Hepatocyte (in vitro differentiated cells): ENCODE data around the gene HMGN5. TPM values are rescaled to one million over a fixed set of nuclear protein-coding genes. Genes with fewer than 3 reads are reported as not detected.

Experiments
- DNase-seq: peaks from one replicate; pipeline ENCODE4 v3.0.0-alpha.2; 2016; ENCODE audit warnings: low spot score
- H2AFZ ChIP-seq: fragments of 200-600 bp; sonication (generic); 2 replicates; pipeline ENCODE4 v1.6.0; 2016; ENCODE audit warnings: antibody characterized with exemption, mild to moderate bottlenecking
- H3K27ac ChIP-seq: fragments of 200-600 bp; sonication (generic); 2 replicates; pipeline ENCODE4 v1.5.1; 2016; ENCODE audit warnings: mild to moderate bottlenecking
- H3K27me3 ChIP-seq: fragments of 200-600 bp; sonication (generic); 2 replicates; pipeline ENCODE4 v1.6.1; 2016
- H3K36me3 ChIP-seq: fragments of 200-600 bp; sonication (generic); replicated peaks from 2 replicates; pipeline ENCODE4 v1.5.1; 2016; ENCODE audit warnings: low read depth; ENCODE audit not compliant: insufficient read depth
- H3K4me1 ChIP-seq: fragments of 200-600 bp; sonication (generic); 2 replicates; pipeline ENCODE4 v1.5.1; 2016; ENCODE audit warnings: mild to moderate bottlenecking, moderate library complexity; ENCODE audit not compliant: insufficient read depth
- H3K4me2 ChIP-seq: fragments of 200-600 bp; sonication (generic); 2 replicates; pipeline ENCODE4 v1.6.0; 2016
- H3K4me3 ChIP-seq: fragments of 200-600 bp; sonication (generic); 2 replicates; pipeline ENCODE4 v1.5.1; 2016; ENCODE audit warnings: mild to moderate bottlenecking
- H3K79me2 ChIP-seq: fragments of 200-600 bp; sonication (generic); 2 replicates; pipeline ENCODE4 v1.6.0; 2017; ENCODE audit warnings: mild to moderate bottlenecking
- H3K9me2 ChIP-seq: fragments of 200-600 bp; sonication (generic); replicated peaks from 2 replicates; pipeline ENCODE4 v1.6.0; 2017; ENCODE audit warnings: mild to moderate bottlenecking; ENCODE audit not compliant: insufficient read depth
- H3K9me3 ChIP-seq: fragments of 200-600 bp; sonication (generic); 2 replicates; pipeline ENCODE4 v1.5.1; 2016; ENCODE audit warnings: low read depth, mild to moderate bottlenecking
- H4K20me1 ChIP-seq: fragments of 200-600 bp; sonication (generic); 2 replicates; pipeline ENCODE4 v1.6.0; 2016; ENCODE audit warnings: mild to moderate bottlenecking; ENCODE audit not compliant: insufficient read depth, poor library complexity, severe bottlenecking
- CTCF ChIP-seq: fragments of 200-600 bp; sonication (generic); IDR thresholded peaks from 2 replicates; pipeline ENCODE4 v1.5.1; 2016; ENCODE audit warnings: antibody characterized with exemption, mild to moderate bottlenecking; ENCODE audit not compliant: poor library complexity
- EZH2 ChIP-seq: fragments of 200-600 bp; sonication (generic); IDR thresholded peaks from 2 replicates; pipeline ENCODE4 v1.6.1; 2016; ENCODE audit warnings: antibody characterized with exemption, mild to moderate bottlenecking, borderline replicate concordance
- EZH2phosphoT487 ChIP-seq: fragments of 200-600 bp; sonication (generic); IDR thresholded peaks from one replicate; pipeline ENCODE4 v1.6.1; 2018; ENCODE audit warnings: antibody characterized with exemption, mild to moderate bottlenecking, low read depth, moderate library complexity; ENCODE audit not compliant: unreplicated experiment, severe bottlenecking
- WGBS: methylation state at CpG from one replicate; pipeline ENCODE4 v1.1.6; 2016; ENCODE audit warnings: low lambda C conversion rate; ENCODE audit errors: missing lambda C conversion rate; 5-methylcytosine and 5-hydroxymethylcytosine counted together
- polyA plus RNA-seq: library from polyadenylated mRNA; unstranded; fragments of >200 nt; fragmentation: Nextera tagmentation; extraction: Ambion mirVana; gene quantifications from 2 replicates; pipeline ENCODE4 v1.2.1, GENCODE V29; 2016
- total RNA-seq: library from RNA; depleted of rRNA; stranded (reverse); fragments of >200 nt; gene quantifications from 2 replicates; pipeline ENCODE4 v1.2.3, GENCODE V29; 2014

Gene HMGN5
- 1.5 and 2.1 TPM in 2 replicates for total RNA-seq
- polyA plus RNA-seq: 4.2 and 8.3 TPM in 2 replicates

- WGBS: 28% methylated on average over 23 of the region's 23 CpGs
Observed at GRCh38 chrX:81201671-81202455, at the start of gene HMGN5, which contains the start of gene SH3BGRL. Gene HMGN5 (minus strand): TSS chrX:81201913. CDS start chrX:81121549, 80,364 bp downstream. Gene SH3BGRL (plus strand): TSS chrX:81202102. CDS start chrX:81202201, 99 bp downstream.

GRCh38 chrX:81241753-81242152, 40.0 kb upstream of the HMGN5 start:
- H3K4me1 ChIP-seq: no peaks in the 10 kb centered on the region
- no peak overlapping the region for H2AFZ ChIP-seq
- H3K36me3 ChIP-seq: no peaks in the 10 kb centered on the region
- 82% methylated on average over 7 of the region's 7 CpGs for WGBS
- no peak for TF ChIP-seq CTCF
- no peak for TF ChIP-seq EZH2
- TF ChIP-seq EZH2phosphoT487: no peak
- H3K27ac ChIP-seq: no peak overlapping the region
- no peaks in the 10 kb centered on the region for H3K27me3 ChIP-seq
- no peaks in the 10 kb centered on the region for H3K9me3 ChIP-seq
- no peak overlapping the region for H3K4me3 ChIP-seq
- no peaks in the 10 kb centered on the region for H4K20me1 ChIP-seq
- no peak overlapping the region for H3K4me2 ChIP-seq
- no peaks in the 10 kb centered on the region for H3K9me2 ChIP-seq
- no peaks in the 10 kb centered on the region for H3K79me2 ChIP-seq
- no peak for DNase-seq

More at GRCh38 chrX:81201671-81202455, at the start of gene HMGN5, which contains the start of gene SH3BGRL:
- Histone ChIP-seq H4K20me1 (no peaks in the 10 kb centered on the region), H3K9me3 (no peaks in the 10 kb centered on the region), H3K27me3 (no peaks in the 10 kb centered on the region), H3K27ac (peak within 1 kb of the TSS; percentile 87), H3K36me3 (no peaks in the 10 kb centered on the region), H3K4me2 (peak within 1 kb of the TSS; percentile 80), H3K4me3 (peak within 1 kb of the TSS; percentile 27), H3K79me2 (peaks cover 43% of the 10 kb centered on the region), H2AFZ (peak within 1 kb of the TSS; percentile 64), H3K4me1 (no peaks in the 10 kb centered on the region), H3K9me2 (no peaks in the 10 kb centered on the region)
- TF ChIP-seq EZH2phosphoT487 (no peak), EZH2 (no peak), CTCF (no peak)
- DNase-seq: peak; percentile 90

GRCh38 chrX:81240701-81241331, 39.1 kb upstream of the HMGN5 start:
- WGBS: 80% methylated on average over 4 of the region's 4 CpGs
- no peak overlapping the region for H3K27ac ChIP-seq
- no peak overlapping the region for H3K4me3 ChIP-seq
- H3K27me3 ChIP-seq: no peaks in the 10 kb centered on the region
- no peaks in the 10 kb centered on the region for H4K20me1 ChIP-seq
- no peak for DNase-seq
- no peaks in the 10 kb centered on the region for H3K4me1 ChIP-seq
- H3K36me3 ChIP-seq: no peaks in the 10 kb centered on the region
- no peak overlapping the region for H3K4me2 ChIP-seq
- H3K79me2 ChIP-seq: no peaks in the 10 kb centered on the region
- H3K9me3 ChIP-seq: no peaks in the 10 kb centered on the region
- no peak overlapping the region for H2AFZ ChIP-seq
- H3K9me2 ChIP-seq: no peaks in the 10 kb centered on the region
- TF ChIP-seq CTCF (no peak), EZH2phosphoT487 (no peak), EZH2 (no peak)
